HUDEP-2 (cell line): ENCODE measurements around the gene DKC1.

ENCODE experiments used
- DNase-seq, 76 experiments: peaks; one replicate each; lab custom pipeline; 2025; ENCODE audit not compliant: unreplicated experiment in 76 of 76; lab: John Stamatoyannopoulos, UW

DKC1 gene

GRCh38 chrX:154735695-154736393, 26.8 kb upstream of the DKC1 start:
- no peak for DNase-seq

- no peak for DNase-seq
Measured at GRCh38 chrX:154737136-154737535, 25.5 kb upstream of the DKC1 start.

DNA sequence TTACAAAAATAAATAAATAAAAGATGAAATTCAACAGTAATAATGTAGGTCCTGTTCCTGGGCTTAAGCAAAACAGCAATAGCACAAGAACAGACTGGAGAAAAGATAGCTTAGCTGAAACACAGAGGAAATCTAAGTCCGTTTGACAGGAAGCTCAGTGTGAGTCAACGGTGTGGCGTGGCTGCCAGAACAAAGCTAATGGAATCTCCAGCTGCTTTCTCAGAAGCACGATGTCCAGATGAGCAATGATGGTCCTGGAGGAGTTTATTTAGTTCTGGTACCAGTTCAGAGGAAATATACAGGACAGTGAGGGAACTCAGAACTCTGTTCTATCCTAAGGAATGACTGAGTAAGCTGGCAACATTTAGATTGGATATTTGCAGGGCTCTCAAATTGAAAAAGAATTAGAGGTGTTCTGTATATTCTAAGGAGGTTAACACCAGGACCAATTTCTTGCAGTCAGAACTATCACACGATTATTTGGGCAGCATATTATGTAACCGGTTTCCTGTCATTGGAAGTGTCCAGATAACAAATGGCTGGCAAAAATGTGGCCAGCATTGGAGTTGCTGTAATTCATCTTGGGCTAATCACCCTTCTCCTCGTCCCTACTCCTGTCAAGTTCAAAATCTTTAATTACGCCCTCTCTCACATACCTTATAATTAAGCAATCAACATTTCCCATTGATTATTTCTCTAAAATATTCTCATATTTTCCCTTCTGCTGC, 24.5 kb upstream of the DKC1 start:
- no peak for DNase-seq

- no peak for DNase-seq
Measured at GRCh38 chrX:154739952-154740465, 22.7 kb upstream of the DKC1 start.

DNA sequence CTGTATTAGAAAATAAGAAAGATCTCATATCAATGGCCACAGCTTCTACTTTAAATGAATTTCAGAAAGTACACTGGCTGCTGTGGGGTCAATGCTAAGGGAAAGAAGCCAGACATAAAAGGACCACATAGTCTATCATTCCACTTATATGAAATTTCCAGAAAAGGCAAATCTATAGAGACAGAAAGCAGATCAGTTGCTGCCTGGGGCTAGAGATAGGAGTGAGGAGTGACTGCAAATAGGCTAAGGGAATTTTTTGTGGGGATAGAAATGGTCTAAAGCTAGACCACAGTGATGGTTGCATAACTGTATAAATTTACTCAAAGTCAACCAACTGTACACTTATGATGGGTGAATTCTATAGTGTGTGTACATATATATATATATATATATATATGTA, 20.1 kb upstream of the DKC1 start:
- DNase-seq, result peak in 1 of 76 experiments; percentile 12

- peak in 45 of 76 experiments; percentile 1 to 67 (median 35) for DNase-seq
Measured at GRCh38 chrX:154748712-154749339, 13.8 kb upstream of the DKC1 start.

GRCh38 chrX:154749856-154750255, 12.8 kb upstream of the DKC1 start:
- DNase-seq, result peak in 5 of 76 experiments; percentile 3 to 8 (median 5)

- peak in 7 of 76 experiments; percentile 1 to 30 (median 20) for DNase-seq
Measured at GRCh38 chrX:154750301-154751202, 12.1 kb upstream of the DKC1 start, which contains the start of gene GAB3. Gene GAB3, minus strand, starts transcription at chrX:154751077. Its CDS starts 52 bp downstream, at chrX:154751025.

- peak in 52 of 76 experiments; percentile 4 to 86 (median 42) for DNase-seq
Measured at GRCh38 chrX:154751203-154751668, 11.4 kb upstream of the DKC1 start.

- peak in 73 of 76 experiments; percentile 15 to 90 (median 63) for DNase-seq
Measured at GRCh38 chrX:154751669-154752271, 10.9 kb upstream of the DKC1 start.

GRCh38 chrX:154758696-154759095, 4.0 kb upstream of the DKC1 start:
- no peak for DNase-seq

GRCh38 chrX:154761977-154762536, 607 bp upstream of the DKC1 start:
- DNase-seq, result peak in 33 of 76 experiments; percentile 1 to 54 (median 26)

- no peak for DNase-seq
Measured at GRCh38 chrX:154774622-154775021, 12.0 kb downstream of the DKC1 start.

DNA sequence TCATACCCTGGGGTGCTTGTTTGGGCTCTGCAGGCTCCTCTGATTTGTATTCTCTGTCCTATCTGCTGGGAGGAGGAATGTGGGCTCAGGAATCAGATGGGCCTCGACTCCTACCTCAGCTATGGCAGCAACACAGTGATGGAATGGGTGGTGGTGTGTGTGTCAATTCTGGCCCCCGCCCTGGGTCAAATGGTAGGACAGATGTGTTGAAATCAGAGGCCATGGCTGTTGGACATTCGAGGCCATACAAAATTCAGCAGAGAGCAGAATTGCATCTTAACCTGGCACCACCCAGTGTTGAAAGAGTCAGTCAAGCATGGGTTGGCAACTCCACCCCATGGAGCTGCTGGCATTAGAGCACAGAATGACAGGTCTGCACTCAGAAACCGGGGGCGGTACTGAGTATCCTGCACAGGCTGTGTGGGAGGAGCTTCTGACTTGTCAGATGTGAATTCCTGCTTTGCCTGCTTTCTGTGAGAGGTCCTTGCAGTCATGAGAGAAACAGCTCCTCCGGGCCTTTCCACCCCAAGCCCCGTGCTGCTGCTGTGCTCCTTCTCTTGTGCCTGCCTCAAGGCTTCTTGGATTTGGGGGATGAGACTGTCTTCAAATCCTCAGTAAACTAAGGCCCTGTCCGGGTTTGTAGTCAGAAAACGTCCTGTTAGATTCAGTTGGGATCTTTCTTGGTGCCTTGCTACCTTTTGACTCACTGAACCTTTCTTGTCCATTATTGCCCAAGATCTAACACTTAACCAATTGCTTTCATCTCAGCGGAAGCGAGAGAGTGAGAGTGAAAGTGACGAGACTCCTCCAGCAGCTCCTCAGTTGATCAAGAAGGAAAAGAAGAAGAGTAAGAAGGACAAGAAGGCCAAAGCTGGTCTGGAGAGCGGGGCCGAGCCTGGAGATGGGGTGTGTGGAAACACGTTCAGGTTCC, 13.0 kb downstream of the DKC1 start:
- DNase-seq, result peak in 73 of 76 experiments; percentile 3 to 78 (median 52)

DNA sequence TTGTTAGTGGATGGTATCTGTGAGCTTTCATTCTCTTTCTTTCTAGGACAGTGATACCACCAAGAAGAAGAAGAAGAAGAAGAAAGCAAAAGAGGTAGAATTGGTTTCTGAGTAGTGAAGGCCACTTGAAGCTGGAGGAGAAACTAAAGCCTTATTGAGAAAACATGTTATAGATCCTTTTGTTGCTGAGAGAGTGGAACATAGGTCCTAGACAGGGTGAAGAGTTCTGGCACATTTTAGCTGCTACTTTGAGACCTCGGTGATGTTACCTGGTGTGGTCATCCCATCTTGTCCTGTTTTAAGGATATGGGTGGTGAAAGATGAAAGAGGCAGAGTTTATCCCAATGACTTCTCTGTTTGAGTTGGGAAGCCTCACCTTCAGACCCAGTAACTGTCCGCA, 14.1 kb downstream of the DKC1 start:
- DNase-seq, result no peak

DNA sequence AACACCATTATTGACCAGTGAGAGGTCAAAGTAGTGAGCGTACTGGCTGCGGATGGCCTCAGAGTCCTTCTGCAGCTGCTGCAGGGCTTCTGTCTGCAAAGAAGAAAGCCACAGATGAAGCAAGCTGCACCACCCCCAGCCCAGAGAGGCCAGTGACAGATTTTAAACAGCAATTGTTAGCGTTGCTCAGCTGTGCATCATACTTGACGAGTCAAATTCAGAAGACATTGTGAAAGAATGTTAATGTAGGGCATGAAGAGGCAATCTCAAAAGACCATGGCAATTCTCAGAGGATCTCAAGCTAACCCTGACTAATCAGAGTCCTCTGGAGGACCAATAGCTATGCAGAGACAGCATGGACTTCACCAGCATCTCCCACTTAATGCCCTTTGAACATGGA, 16.6 kb downstream of the DKC1 start:
- no peak for DNase-seq

- no peak for DNase-seq
Measured at GRCh38 chrX:154780968-154781367, 18.3 kb downstream of the DKC1 start.
